ENCODE data around the gene KHSRP. TPM values are rescaled to one million over a fixed set of nuclear protein-coding genes. Genes with fewer than 3 reads are reported as not detected.

The KHSRP gene
- total RNA-seq, 2 donors from 2014 or later: 54.0 to 83.4 TPM

GRCh38 chr19:6381030-6381750, 43.4 kb downstream of the KHSRP start:
- Histone ChIP-seq H3K27ac (no peak overlapping the region), H3K4me1 (no peaks in the 10 kb centered on the region), H3K4me3 (no peak overlapping the region), H3K27me3 (no peaks in the 10 kb centered on the region), H3K9me3 (no peaks in the 10 kb centered on the region), H3K36me3 (replicated peaks in 1 of 2; ENCODE audit: insufficient read depth in 1 of 2, low read depth in 2 of 2) (peaks cover 17 to 34% of the 10 kb centered on the region in 2 donors)
- DNase-seq: no peak
- no peak for ATAC-seq
- intact Hi-C loops (cut with DNase I): no loop called here
- no peak for TF ChIP-seq POLR2A (IDR thresholded peaks at IDR 0.05)
- no peak for TF ChIP-seq CTCF (IDR thresholded peaks at IDR 0.05)
- 96% methylated on average over 32 to 36 of the region's 40 CpGs for WGBS, 2 donors

GRCh38 chr19:6379744-6380143, 44.9 kb downstream of the KHSRP start:
- Histone ChIP-seq H3K9me3 (no peaks in the 10 kb centered on the region), H3K4me3 (no peak overlapping the region), H3K36me3 (replicated peaks in 1 of 2; ENCODE audit: insufficient read depth in 1 of 2, low read depth in 2 of 2) (peaks cover 17 to 31% of the 10 kb centered on the region in 2 donors), H3K27me3 (no peaks in the 10 kb centered on the region), H3K27ac (no peak overlapping the region), H3K4me1 (no peaks in the 10 kb centered on the region)
- no peak for DNase-seq
- intact Hi-C loops (cut with DNase I): no loop called here
- no peak for TF ChIP-seq CTCF (IDR thresholded peaks at IDR 0.05)
- whole genome bisulfite sequencing, 2 donors: 94 to 97% methylated on average over 3 of the region's 3 CpGs
- ATAC-seq: no peak

GRCh38 chr19:6378486-6378885, 46.1 kb downstream of the KHSRP start:
- Histone ChIP-seq H3K36me3 (replicated peaks in 1 of 2; ENCODE audit: insufficient read depth in 1 of 2, low read depth in 2 of 2) (peaks cover 17 to 27% of the 10 kb centered on the region in 2 donors), H3K9me3 (no peaks in the 10 kb centered on the region), H3K4me3 (no peak overlapping the region), H3K4me1 (peaks cover 6% of the 10 kb centered on the region), H3K27me3 (no peaks in the 10 kb centered on the region), H3K27ac (no peak overlapping the region)
- intact Hi-C loops (cut with DNase I): no loop called here
- TF ChIP-seq CTCF (IDR thresholded peaks at IDR 0.05): no peak
- TF ChIP-seq POLR2A (IDR thresholded peaks at IDR 0.05): no peak
- no peak for ATAC-seq
- 85 to 86% methylated on average over 6 to 9 of the region's 9 CpGs for WGBS, 2 donors
- no peak for DNase-seq

- WGBS, 2 donors: 86 to 89% methylated on average over 3 to 6 of the region's 6 CpGs
- no peak for ATAC-seq
- TF ChIP-seq CTCF (IDR thresholded peaks at IDR 0.05) (no peak), POLR2A (IDR thresholded peaks at IDR 0.05) (no peak)
- Histone ChIP-seq H3K9me3 (no peaks in the 10 kb centered on the region), H3K36me3 (replicated peaks in 1 of 2; ENCODE audit: insufficient read depth in 1 of 2, low read depth in 2 of 2) (peaks cover 17 to 23% of the 10 kb centered on the region in 2 donors), H3K4me3 (no peak overlapping the region), H3K27me3 (no peaks in the 10 kb centered on the region), H3K4me1 (peaks cover 6% of the 10 kb centered on the region), H3K27ac (no peak overlapping the region)
- intact Hi-C loops (cut with DNase I): no loop called here
- DNase-seq: no peak
These were observed 46.6 kb downstream of the KHSRP start for GRCh38 chr19:6378041-6378440.
